Transverse colon (tissue), 4 donors: ENCODE measurements around the gene RETREG1. TPM values are rescaled to one million over a fixed set of nuclear protein-coding genes. Genes with fewer than 3 reads are reported as not detected.

Experiments
- DNase-seq: peaks from one replicate; pipeline ENCODE4 v3.0.0-alpha.2; 2019
- H3K27ac ChIP-seq, 4 donors: fragments of 200-600 bp; sonication (generic); 2 replicates each; pipeline ENCODE4 v1.5.1; 2016 to 2018; ENCODE audit warnings: inconsistent platforms in 4 of 4
- H3K27me3 ChIP-seq: fragments of 200-600 bp; sonication (generic); 2 replicates; pipeline ENCODE4 v1.5.1; 2017; ENCODE audit warnings: inconsistent platforms
- H3K36me3 ChIP-seq, 4 donors: fragments of 200-600 bp; sonication (generic); 2 replicates each; pipeline ENCODE4 v1.5.1; 2017 to 2019; ENCODE audit warnings: inconsistent platforms in 4 of 4
- H3K4me1 ChIP-seq, 4 donors: fragments of 200-600 bp; sonication (generic); 2 replicates each; pipeline ENCODE4 v1.5.1; 2017 to 2020; ENCODE audit warnings: inconsistent platforms in 4 of 4
- H3K4me3 ChIP-seq, 4 donors: fragments of 200-600 bp; sonication (generic); 1 replicate in 1 of 4; 2 replicates in 3 of 4; pipeline versions ENCODE4 v1.5.1 to v1.6.1; 2017 to 2019; ENCODE audit warnings: inconsistent platforms in 4 of 4
- H3K9me3 ChIP-seq, 2 donors: fragments of 200-600 bp; sonication (generic); 2 replicates each; pipeline ENCODE4 v1.5.1; 2017 to 2019; ENCODE audit warnings: inconsistent platforms in 2 of 2
- EP300 ChIP-seq: sonication (generic); formaldehyde crosslinking; IDR thresholded peaks from one replicate; pipeline ENCODE4 v1.6.1; 2017; ENCODE audit warnings: antibody characterized with exemption, low read depth
- POLR2A ChIP-seq: fragments of 450-650 bp; IDR thresholded peaks from one replicate; pipeline ENCODE4 v1.6.1; 2016; ENCODE audit warnings: antibody characterized with exemption, mild to moderate bottlenecking, moderate library complexity
- POLR2AphosphoS5 ChIP-seq, 3 donors: sonication (generic); formaldehyde crosslinking; IDR thresholded peaks; one replicate each; pipeline ENCODE4 v1.6.1; 2016; ENCODE audit warnings: antibody characterized with exemption in 3 of 3
- WGBS, 2 donors: methylation state at CpG; one replicate each; pipeline ENCODE4 v1.1.5; 2018; ENCODE audit warnings: low coverage in 1 of 2; 5-methylcytosine and 5-hydroxymethylcytosine counted together
- in situ Hi-C, 4 donors: fragments of 200-750 bp; cut with MboI; loops; one replicate each; pipeline versions ENCODE4 v1.15.0 to v1.15.1; 2017; ENCODE audit warnings: low sequenced_read_pairs in 3 of 4, low pct_ligation_motif_present in 1 of 4, low pct_unique_long_range_greater_than_20kb in 1 of 4
- intact Hi-C: fragments of 100-400 bp; cut with DNase I; formaldehyde crosslinking; loops from one replicate; pipeline ENCODE4 v1.15.1; 2023; ENCODE audit warnings: low total_unique reads
- total RNA-seq, 4 donors: library from RNA; depleted of rRNA; stranded (reverse); fragments of >200 nt; gene quantifications; one replicate each; pipeline ENCODE4 v1.1.0, GENCODE V29; 2016
- TF ChIP-seq, protein P1 (sequence below), 5 experiments: fragments of 200-600 bp in 3 of 5; fragments of 450-650 bp in 2 of 5; sonication (generic) in 3 of 5; IDR thresholded peaks; 1 replicate in 2 of 5; 2 replicates in 3 of 5; pipeline ENCODE4 v1.5.1; 2016 to 2017; ENCODE audit warnings: antibody characterized with exemption in 5 of 5, inconsistent platforms in 3 of 5, mild to moderate bottlenecking in 2 of 5, moderate library complexity in 1 of 5

The RETREG1 gene
- total RNA-seq, 4 donors from 2014 or later: 33.2 to 93.5 (median 66.2) TPM

DNA sequence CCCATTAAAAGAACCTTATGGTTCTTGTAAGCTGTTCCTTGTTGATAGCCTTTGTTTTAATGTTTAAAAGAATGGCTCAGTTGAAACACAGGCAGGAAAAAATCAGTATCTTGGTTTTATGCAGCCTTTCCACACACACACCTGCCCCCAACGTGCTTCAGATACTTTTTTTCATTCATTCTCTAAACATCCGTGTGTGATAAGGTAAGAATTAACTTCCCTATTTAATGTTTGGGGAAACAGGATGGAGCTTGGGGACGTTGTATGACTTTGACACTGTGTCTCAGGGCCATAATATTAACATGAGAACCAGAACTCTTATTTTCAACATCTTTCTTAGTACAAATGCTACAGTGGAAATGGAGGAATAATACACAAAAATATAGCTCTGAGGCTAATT is 145.4 kb downstream of the RETREG1 start:
- TF ChIP-seq, protein P1, sequence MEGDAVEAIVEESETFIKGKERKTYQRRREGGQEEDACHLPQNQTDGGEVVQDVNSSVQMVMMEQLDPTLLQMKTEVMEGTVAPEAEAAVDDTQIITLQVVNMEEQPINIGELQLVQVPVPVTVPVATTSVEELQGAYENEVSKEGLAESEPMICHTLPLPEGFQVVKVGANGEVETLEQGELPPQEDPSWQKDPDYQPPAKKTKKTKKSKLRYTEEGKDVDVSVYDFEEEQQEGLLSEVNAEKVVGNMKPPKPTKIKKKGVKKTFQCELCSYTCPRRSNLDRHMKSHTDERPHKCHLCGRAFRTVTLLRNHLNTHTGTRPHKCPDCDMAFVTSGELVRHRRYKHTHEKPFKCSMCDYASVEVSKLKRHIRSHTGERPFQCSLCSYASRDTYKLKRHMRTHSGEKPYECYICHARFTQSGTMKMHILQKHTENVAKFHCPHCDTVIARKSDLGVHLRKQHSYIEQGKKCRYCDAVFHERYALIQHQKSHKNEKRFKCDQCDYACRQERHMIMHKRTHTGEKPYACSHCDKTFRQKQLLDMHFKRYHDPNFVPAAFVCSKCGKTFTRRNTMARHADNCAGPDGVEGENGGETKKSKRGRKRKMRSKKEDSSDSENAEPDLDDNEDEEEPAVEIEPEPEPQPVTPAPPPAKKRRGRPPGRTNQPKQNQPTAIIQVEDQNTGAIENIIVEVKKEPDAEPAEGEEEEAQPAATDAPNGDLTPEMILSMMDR (IDR thresholded peaks at IDR 0.05): no peak
- no peak for TF ChIP-seq POLR2AphosphoS5 (IDR thresholded peaks at IDR 0.05)
- Histone ChIP-seq H3K27ac (no peak overlapping the region), H3K27me3 (no peaks in the 10 kb centered on the region), H3K9me3 (no peaks in the 10 kb centered on the region), H3K4me1 (peaks cover 9 to 28% (median 17%) of the 10 kb centered on the region in 4 donors), H3K4me3 (no peak overlapping the region), H3K36me3 (no peaks in the 10 kb centered on the region)
- 33 to 36% methylated on average over 3 of the region's 3 CpGs for WGBS, 2 donors
- DNase-seq: no peak
- intact Hi-C loops: no loop called here
- in situ Hi-C loops: no loop called here

DNA sequence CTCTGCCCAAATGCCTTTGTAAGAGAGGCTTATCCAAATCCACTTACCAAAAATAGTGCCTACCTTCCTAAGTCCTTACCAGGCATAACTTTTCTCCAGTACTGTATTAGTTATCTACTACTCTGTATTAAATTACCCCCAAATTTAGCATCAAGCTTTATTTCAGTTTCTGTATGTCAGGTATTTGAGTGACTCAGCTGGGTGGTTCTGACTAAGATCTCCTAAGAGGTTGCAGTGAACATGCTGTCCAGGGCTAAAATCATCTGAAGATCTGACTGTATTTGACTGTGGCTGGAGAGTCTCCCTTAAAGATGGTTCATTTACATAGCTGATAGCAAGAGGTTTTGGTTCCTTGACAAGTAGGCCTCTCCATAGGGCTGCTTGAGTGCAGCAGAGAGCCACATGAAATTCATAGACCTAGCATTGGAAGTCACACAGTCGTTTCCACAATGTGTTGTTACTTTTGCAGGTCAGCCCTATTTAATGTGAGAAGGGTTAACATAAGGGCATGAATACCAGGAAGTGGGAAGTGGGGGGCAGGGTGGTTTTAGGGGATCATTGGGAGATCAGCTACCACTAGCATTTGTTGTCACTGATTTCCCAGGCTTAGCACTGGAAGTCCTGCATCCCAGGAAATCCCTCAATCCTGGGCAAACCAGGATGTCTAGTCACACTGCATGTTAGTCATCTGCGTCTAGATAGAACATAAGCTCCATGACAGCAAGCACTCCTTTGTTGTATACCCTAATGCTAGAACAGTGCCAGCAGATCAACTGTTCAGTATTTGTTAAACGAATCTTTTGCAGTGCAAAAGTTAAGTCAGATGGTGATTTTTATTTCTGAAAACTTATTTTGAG is 149.2 kb downstream of the RETREG1 start:
- peak overlapping the region in 3 of 4 donors; percentile 84 to 90 (median 88) for H3K27ac ChIP-seq
- in situ Hi-C loops: no loop called here

DNA sequence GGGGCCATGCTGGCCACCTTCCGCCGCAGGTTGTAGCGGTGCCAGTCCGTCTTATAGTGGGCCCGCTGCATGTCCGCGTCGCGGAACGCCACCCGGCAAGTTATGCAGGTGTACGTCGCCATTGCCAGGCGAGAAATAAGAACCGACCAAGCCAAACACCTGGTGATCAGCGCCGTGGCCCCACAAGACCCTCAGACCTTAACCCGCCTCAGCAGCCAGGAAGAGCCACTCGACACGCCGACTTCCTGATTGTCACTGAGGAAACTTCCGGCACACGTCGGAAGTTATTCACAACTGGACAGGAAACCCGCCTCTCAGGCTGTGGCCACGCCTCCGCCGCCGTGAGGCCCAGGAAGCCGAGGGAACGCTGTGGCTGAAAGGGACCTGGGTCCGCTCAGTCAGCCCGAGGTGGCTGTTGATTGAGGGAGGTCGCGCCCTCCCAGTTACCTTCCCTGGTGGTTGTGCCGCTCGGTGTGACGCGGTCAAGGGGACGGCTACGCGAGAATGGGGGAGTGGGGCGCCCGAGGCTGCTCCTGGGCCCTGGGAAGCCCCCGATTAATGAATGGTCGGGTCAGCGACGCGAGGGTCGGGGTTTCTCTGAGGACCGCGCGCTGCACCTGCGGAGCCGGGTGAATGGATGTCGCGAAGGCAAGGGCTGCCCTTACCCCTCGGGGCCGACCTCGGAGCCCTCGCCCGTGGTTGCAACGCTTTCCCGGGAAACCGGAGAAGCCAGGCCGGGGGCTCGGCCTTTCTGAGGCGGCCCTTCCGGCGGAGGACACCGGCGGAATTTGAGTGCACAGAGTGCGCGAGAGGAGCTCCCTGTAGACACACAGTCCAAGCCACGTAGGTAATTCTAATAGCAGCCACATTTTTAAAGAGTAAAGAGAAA is 151.0 kb downstream of the RETREG1 start, which contains the start of gene ZNF622:
ZNF622 (minus strand) TSS at position 257 of the 889 bp plus-strand sequence; CDS start at position 122, 135 bp downstream.
- H3K4me1 ChIP-seq: peaks cover 9 to 56% (median 46%) of the 10 kb centered on the region in 4 donors
- peak; percentile 94 for DNase-seq
- WGBS, 2 donors: 0 to 10% methylated on average over 2 to 43 of the region's 75 CpGs
- no peaks in the 10 kb centered on the region for H3K9me3 ChIP-seq
- H3K4me3 ChIP-seq: peak within 1 kb of the TSS; percentile 47 to 86 (median 81)
- peak within 1 kb of the TSS; percentile 84 to 91 (median 89) for H3K27ac ChIP-seq
- in situ Hi-C loops: no loop called here
- peaks cover 0 to 25% (median 12%) of the 10 kb centered on the region in 4 donors for H3K36me3 ChIP-seq
- TF ChIP-seq POLR2AphosphoS5 (IDR thresholded peaks at IDR 0.05) (peak; percentile 95 to 98 (median 97)), POLR2A (peak; percentile 92), EP300 (no peak)
- TF ChIP-seq, protein P1 (IDR thresholded peaks at IDR 0.05): no peak
- intact Hi-C loops: no loop called here
- no peaks in the 10 kb centered on the region for H3K27me3 ChIP-seq

More for the DNA sequence above, 149.2 kb downstream of the RETREG1 start:
- Histone ChIP-seq H3K4me1 (peaks cover 9 to 53% (median 36%) of the 10 kb centered on the region in 4 donors), H3K4me3 (no peak overlapping the region), H3K27me3 (no peaks in the 10 kb centered on the region), H3K9me3 (no peaks in the 10 kb centered on the region), H3K36me3 (peaks cover 0 to 8% (median 4%) of the 10 kb centered on the region in 4 donors)
- intact Hi-C loops: no loop called here
- no peak for DNase-seq
- WGBS, 2 donors: 50 to 57% methylated on average over 1 to 3 of the region's 3 CpGs
- no peak for TF ChIP-seq POLR2AphosphoS5 (IDR thresholded peaks at IDR 0.05)
- TF ChIP-seq POLR2A: no peak
- no peak for TF ChIP-seq EP300
- TF ChIP-seq, protein P1 (IDR thresholded peaks at IDR 0.05): no peak
